Ramos (cell line): ENCODE results near the gene ZNF827.

Experiments used
- in situ Hi-C: fragments of 300-500 bp; cut with MboI; formaldehyde crosslinking; loops from one replicate; pipeline ENCODE4 v1.14.3; 2022; ENCODE audit warnings: low sequenced_read_pairs; ENCODE audit not compliant: unreplicated experiment

The ZNF827 gene

DNA sequence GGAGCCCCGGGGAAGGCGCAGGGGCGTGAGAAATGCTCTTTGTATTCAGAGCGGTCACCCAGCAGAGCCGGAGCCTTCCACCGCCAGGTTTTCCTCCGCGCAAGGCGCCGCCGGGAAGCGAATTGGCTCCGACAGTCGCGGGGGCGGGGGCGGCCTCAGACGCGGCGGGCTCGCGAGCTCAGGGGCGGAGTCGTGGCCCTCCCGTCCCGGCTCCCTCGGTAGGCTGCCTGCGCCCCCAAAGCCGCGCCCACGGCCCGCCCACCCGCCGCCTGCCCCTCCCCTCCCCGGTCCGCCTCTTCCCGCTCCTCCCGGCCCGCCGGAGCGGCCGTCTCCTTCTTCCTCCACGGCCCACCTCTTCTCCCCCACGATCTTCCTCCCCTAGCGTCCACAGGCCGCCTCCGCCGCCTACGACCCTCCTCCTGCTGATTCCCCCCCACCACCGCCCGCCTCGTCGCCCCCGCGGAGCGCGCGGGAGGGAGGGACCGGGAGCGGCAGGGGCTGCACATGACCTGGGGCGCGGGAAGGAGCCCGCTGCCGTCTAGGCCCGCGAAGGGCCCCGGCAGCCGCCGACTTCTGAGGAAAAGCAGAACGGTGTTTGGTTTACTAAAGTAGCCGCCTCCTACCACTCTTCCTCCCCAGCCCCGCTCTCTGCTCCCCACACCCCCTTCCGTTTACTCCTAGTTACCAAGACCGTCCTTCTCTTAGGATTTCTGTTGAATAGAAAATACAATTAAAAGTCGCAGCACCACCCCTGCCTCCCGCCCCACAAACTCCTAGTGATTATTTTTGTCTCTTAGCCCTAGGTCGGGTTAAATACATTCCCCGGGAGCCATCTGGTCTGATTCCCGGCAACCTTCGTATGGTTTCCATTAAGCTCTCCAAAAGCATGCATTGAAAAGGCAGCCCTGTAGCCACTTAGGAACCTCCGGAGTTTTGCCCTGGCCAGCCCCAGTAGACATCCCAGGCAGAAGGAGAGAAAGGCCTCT is 205.4 kb downstream of the ZNF827 start:
- in situ Hi-C loops = no loop called here

GRCh38 chr4:145732001-145732815 is 206.4 kb downstream of the ZNF827 start:
- in situ Hi-C loops = no loop called here

DNA sequence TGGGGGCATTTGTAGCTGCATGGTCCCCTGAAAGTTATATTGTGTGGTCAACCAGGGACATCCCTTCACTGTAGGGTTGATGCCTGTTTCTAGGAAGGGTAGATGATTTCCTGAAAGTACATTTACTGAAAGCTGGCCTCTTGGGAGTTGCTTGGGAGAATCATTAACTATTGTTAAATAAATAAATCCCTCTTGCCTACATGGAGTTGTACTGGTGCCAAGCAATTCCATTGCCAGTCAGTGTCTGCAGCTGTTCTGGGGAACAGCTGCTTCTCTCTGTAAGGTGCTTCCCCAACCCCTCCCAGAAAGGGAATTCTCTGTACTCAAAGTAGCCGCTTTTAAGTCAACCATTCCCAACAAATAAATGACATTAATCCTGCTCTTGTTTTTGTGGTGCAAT is 207.6 kb downstream of the ZNF827 start:
- in situ Hi-C loops = no loop called here

DNA sequence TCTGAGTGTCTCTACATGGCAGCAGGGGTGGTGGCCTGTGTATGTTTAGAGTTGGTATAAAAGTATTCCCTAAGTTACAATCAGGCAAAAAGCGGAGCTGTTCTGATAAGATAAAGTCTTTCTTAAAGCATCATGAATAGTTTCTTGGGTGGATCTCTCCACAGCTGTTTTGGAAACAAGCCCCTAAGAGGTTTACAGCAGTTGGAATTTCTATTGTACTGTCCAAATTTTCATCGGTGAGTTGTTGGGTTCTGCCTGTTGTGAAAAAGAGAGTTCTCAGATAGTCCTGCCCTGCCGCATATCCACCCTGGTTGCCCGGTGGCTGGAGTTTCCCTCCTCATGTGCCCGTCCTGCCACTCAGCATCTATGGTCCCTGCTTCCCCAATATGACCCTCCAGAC is 208.6 kb downstream of the ZNF827 start:
- in situ Hi-C loops = no loop called here

DNA sequence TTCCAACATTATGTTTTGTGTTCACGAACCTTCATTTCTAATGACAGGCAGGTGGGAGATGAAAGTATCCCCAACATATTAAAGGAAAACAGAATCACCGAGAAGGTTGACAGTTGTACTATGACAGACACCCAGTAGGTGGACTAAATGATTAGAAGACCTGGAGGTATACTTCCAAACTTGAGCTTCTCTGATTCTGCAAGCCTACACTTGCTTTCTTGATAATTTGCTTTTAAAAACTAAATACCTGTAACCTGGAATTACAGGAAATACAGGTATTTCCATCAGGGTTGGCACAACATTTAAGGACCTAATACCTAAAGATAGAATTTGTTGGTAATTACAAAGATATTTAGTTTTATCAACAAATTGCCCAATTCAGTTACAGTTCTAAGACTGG is 215.3 kb downstream of the ZNF827 start:
- in situ Hi-C loops = no loop called here

- in situ Hi-C loops = no loop called here
These were observed 216.1 kb downstream of the ZNF827 start for GRCh38 chr4:145722561-145722960.

GRCh38 chr4:145720656-145721055 is 218.0 kb downstream of the ZNF827 start:
- in situ Hi-C loops = no loop called here

GRCh38 chr4:145719752-145720624 is 218.6 kb downstream of the ZNF827 start:
- in situ Hi-C loops = no loop called here

DNA sequence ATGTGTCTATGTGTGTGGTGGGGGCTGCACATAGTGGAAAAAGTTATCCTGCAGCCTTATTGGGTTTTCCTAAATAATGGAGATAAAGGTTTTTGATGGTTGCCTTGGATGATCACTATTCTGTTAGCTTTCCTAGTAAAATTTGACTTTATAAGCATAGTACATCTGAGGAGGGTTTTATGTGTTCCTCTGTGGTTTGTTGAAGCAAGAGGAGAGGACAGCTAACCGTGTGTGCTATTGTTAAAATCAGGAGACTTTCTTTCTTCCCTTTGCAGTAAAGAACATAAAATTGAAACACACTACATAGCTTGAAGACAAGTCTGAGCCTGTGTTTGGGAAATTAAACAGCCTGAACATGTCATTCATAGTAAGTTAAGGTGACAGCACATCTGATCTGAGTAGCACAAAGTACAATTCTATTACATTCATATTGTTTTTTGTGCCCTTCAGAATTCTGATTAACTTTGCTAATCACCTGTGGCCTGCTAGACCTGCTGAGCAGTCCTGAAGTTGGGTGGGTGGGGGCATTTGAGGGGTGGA is 221.9 kb downstream of the ZNF827 start:
- in situ Hi-C loops = no loop called here

DNA sequence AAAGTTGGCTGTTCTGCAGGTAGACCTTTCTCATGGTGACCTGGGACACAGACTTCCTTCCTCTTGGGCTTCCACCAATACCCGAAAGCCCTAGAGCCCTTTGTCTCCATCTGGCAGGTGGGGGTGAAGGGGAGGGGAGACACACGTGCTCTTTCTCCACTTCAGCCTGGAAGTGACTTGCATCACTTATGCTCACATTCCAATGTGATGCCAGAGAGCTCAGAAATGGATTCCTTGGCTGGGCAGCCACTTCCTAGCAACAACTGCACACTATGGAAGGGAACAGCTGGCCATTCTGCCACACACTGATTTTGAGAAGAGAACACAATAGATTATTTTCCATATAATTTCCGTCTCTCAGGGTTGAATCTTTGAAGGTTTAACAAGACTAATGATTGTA is 222.4 kb downstream of the ZNF827 start:
- in situ Hi-C loops = no loop called here

GRCh38 chr4:145709843-145710242 is 228.8 kb downstream of the ZNF827 start:
- in situ Hi-C loops = no loop called here

DNA sequence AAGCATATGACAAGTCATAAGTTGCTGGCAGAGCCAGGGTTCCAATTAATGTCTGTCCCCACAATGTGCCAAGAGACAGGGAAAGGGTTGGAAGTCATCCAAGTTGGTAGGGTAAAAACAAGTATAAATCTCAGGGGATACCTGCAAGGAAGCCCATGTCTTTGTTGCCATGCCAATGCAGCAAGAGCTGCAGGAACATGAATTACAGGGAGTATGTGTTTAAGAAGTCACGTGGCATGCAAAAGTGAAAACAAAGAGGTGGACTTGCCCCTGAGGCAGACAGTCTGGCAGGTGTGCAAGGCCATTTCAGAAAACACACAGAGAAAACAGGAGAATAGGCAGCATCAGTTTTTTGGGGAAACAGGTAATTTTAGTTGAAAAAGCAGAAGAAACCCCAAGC is 229.3 kb downstream of the ZNF827 start:
- in situ Hi-C loops = no loop called here
